GM19240 (cell line): ENCODE measurements around the gene ASB3.

ENCODE experiments used
- DNase-seq: peaks from one replicate; pipeline ENCODE4 v3.0.0; 2011; ENCODE audit warnings: low spot score; ENCODE audit not compliant: insufficient read length

Gene ASB3

DNA sequence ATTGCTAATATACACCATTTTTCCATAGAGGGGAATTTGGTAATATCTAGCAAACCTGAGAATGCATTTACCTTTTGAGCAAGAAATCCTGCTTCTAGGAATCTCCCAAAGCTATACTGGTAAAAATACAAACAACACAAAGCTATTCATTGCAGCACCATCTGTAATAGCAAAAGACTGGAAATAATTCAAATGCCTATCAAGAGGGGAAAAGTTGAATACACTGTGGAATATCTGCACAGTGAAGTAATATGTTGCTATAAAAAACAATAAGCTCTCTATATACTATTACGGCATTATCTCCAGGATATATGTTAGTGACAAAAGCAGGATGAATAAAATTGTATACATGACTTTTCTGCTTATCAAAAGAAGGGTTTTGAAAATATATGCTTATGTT is 131.5 kb downstream of the ASB3 start:
- DNase-seq = no peak

- DNase-seq = no peak
Observed at GRCh38 chr2:53654396-53654795, 132.4 kb downstream of the ASB3 start.

DNA sequence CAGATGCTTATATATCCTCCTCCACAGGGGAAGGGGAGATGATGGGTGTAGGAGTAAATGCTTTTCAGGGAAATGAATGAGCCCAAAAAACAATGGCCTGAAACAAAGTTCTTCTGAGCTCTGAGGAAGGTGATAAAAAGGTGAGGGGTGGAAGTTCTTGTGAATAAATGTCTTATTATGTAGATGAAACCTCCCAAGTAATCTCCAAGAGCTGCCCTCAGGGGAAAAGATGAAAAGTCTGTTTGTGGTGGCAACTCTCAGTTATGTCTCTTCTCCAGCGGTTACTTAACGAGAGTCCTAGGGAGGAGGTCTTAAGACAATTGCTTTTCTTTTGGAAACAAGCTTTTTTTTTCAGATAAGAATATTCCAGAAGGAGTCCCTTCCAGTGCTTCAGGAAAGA is 134.6 kb downstream of the ASB3 start:
- no peak for DNase-seq

- no peak for DNase-seq
Observed at GRCh38 chr2:53646788-53647187, 140.0 kb downstream of the ASB3 start.

GRCh38 chr2:53641290-53641689 is 145.5 kb downstream of the ASB3 start:
- no peak for DNase-seq

DNA sequence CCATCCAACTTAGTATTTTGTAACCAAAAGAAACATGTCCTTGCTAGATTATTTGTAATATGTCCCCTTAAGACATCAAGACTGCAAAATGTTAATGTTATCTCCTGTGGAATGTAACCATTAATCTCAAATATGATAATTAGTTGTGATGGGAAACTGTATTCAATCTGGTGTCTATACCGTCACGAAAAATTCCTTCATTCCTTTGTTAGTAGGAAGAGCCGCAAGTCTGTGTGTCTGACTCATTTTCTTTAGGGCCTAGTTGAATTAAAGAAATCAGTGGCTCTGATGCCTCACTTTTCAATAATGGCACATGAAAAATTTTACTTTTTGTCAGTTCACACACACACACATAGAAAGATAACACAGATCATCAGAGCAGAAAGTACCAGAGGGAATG is 146.3 kb downstream of the ASB3 start:
- DNase-seq = no peak

DNA sequence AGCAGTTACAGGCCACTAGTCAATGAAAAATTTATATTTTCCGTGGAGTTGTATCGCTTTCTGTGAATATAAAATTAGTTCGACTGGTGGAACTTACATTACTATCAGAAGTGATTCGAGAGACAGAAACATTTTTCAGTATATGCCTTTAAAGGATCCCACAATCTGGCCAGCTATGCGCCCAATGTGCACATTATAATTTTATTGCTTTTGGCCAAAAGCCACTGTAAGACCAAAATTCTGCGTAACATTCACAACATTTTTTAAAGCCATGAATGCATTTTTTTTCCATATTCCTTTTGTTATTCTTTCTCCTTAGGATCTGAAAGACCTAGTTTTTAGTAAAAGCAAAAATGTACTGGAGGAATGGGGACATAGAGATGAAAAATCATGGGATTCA is 150.2 kb downstream of the ASB3 start:
- no peak for DNase-seq

DNA sequence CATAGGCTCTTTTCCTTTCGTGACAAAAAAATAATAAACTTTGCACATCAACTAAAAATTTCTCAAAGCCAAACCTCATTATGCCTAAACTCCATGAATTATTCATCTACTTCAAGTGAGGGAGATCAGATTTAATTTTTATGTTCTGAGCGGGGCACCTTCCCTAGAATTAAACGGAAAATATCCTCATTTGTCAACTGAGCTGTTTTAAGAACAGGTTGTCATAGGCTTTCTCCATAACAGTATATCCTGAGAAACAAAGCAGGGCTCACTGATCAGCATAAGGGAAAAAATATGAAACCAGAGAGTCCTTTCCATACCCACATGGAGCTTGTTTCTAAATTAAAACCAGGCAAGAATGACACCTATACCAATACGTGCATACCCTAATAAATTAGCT is 150.6 kb downstream of the ASB3 start:
- DNase-seq = no peak

DNA sequence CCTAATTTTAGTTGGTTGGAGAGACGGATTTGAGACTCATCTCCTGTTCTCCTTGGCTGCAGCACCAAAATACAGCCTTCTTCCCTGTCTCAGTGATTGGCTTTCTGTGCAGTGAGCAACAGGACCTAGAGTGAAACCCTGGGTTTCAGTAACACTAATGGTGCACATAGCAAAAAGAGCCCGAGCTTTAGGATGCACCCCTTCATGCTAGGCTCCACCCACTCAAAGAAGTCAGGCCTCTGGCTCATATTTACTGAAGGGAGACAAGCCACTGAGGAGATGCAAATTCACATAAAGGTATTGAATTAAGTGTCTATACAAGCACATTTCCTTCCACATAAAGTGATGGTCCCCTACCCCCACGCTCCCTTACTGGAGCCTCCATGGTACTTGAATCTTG is 151.1 kb downstream of the ASB3 start:
- DNase-seq = no peak

DNA sequence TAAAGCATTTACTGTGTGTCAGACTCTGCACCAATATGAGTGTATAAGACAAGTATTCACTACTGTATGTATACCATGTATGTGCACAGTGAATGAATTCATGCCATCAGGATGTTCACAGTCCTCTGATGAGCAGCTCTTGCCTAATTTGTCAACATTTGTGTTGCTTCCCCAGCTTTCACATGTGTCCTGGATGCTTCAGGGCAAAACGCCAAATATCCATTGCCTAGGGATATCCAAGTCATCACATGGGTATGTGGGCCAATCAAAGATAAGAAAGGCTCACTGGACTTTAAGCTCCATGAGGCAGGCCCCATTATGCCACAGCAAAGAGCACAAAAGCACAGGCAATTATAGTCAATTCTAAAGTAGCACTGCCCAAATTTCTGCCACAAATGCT is 153.3 kb downstream of the ASB3 start:
- DNase-seq = no peak

GRCh38 chr2:53632714-53633113 is 154.0 kb downstream of the ASB3 start:
- no peak for DNase-seq

DNA sequence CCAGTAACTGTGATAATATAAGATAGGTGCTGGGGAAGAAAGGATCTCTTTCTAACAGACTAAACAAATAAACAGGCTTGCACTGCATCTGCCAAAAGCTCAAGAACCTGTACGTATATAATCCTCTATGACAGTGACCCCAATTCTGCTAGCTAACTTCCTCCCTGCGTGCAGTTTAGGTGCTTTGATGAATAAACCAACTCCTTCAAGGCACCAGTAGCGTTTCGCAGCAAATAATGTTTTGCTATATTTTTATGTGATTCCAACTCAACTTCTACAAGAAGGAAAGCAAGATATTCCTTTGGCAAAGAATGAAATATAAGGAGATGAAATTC is 154.7 kb downstream of the ASB3 start:
- no peak for DNase-seq

DNA sequence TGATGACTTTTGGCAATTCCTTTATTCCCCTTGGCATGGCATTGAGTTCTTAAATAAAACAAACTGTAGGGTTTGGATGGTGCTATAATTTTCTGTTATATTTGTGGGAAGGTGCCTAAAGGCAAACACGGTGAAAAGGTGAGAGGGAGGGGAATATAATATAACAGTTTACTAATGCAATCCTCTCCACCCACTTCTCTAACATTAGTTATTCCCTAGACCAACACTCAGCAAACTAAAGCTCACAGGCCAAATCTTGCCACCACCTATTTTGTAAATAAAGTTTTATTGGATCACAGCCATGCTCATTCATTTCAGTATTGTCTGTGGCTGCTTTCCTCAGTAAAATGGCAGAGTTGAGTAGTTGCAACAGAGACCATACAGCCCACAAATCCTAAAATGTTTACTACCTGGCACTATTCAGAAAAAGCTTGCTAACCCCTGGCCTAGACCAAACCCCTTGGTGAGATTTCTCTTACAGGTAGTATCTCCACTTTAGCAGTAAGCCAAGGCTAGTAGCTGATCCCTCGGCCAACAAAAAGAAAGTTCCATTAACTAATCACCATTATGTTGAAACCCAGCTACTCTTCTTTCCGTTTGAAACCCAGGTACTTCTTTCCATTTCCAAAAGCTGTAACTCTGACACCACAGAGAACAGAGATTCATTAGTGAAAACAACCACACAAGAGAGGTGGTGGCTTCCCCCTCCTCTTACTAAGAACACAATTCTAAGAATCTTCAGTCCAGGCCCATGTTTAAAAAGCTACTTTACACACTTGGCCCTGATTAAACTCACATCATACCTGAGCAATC is 155.2 kb downstream of the ASB3 start:
- DNase-seq = no peak

- DNase-seq = no peak
Observed at GRCh38 chr2:53630026-53630606, 156.6 kb downstream of the ASB3 start.

DNA sequence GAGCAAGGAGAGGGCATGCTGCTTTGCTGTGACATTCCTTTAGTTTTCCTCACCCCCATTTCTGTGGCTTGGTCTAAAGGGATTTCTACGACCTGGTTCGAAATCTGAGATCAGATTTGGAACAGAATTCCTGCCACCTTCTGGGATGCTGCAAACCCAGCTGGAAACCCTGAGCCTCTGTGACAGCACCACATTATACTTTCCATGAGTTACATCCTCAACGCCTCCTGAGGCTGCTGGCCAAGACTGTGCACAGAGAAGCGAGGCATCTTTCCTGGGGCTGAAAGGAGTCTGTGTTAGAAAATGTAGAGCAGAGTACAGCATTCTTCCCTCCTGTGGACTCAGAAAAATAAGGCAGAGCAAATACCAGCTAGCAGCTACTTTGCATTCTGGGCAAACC is 157.3 kb downstream of the ASB3 start:
- DNase-seq = no peak

GRCh38 chr2:53629001-53629400 is 157.8 kb downstream of the ASB3 start:
- no peak for DNase-seq

GRCh38 chr2:53622141-53622540 is 164.6 kb downstream of the ASB3 start:
- no peak for DNase-seq

GRCh38 chr2:53620981-53621380 is 165.8 kb downstream of the ASB3 start:
- no peak for DNase-seq
